ENCODE results near the gene MUL1. TPM values are rescaled to one million over a fixed set of nuclear protein-coding genes. Genes with fewer than 3 reads are reported as not detected.

The MUL1 gene
- total RNA-seq, 1 donor from 2014 or later, result 19.9 TPM

DNA sequence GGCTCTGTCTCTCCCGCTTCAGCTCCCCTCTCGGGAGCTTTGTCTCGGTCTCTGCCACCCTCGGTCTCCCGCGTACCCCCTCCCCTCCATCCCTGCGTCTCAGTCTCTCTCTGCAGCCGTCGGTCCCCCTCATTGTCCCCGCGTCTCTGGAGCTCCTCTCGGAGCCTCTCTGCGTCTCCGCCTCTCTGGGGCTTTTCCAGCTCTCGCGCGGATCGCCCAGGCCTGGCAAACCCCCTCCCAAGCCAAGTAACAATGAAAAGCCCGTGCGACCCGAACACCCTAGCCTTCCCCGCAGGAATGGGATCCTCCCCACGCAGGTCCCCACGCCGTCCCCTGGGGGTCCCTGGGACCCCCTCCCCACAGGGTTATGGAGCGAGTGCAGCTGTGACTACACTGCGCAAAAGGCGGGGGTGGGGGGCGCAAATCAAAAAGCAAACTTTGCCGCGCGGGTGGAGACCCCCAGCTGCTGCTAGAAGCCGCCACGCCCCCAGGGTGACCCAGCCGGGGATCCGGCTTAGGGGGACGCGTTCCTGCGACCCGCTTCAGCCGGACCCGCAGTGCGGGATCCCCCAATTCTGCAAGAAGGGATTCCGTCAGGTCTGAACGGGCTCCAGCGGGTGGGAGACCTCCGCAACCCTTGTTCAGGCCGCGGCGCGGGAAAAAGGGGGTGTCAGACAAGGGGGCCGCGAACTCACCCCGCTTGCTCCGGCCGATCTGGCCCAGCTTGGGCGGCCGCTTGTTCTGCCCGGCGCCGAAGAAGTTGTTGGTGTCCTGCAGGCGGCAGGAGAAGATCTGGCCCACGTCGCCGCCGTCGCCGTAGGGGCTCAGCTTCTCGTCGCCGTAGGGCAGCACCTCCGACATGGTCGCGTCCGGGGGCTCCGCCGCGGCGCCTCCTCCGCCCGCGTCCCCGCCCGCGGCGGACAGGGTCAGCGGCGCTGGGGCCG, 23.2 kb downstream of the MUL1 start:
- Histone ChIP-seq H3K27me3 (no peaks in the 10 kb centered on the region), H3K9me3 (no peaks in the 10 kb centered on the region), H3K4me3 (peak overlapping the region; percentile 60 to 79), H3K27ac (peak overlapping the region; percentile 85), H3K36me3 (no peaks in the 10 kb centered on the region), H3K4me1 (peaks cover 36% of the 10 kb centered on the region)
- DNase-seq (ENCODE audit: extremely low spot score in 2 of 2), result no peak
- intact Hi-C loops (cut with DNase I), result no loop called here
- TF ChIP-seq CTCF (IDR thresholded peaks at IDR 0.05) (no peak), POLR2A (IDR thresholded peaks at IDR 0.05) (no peak), POLR2AphosphoS5 (IDR thresholded peaks at IDR 0.05; ENCODE audit: insufficient read depth in 1 of 2, low read depth in 1 of 2) (no peak)

DNA sequence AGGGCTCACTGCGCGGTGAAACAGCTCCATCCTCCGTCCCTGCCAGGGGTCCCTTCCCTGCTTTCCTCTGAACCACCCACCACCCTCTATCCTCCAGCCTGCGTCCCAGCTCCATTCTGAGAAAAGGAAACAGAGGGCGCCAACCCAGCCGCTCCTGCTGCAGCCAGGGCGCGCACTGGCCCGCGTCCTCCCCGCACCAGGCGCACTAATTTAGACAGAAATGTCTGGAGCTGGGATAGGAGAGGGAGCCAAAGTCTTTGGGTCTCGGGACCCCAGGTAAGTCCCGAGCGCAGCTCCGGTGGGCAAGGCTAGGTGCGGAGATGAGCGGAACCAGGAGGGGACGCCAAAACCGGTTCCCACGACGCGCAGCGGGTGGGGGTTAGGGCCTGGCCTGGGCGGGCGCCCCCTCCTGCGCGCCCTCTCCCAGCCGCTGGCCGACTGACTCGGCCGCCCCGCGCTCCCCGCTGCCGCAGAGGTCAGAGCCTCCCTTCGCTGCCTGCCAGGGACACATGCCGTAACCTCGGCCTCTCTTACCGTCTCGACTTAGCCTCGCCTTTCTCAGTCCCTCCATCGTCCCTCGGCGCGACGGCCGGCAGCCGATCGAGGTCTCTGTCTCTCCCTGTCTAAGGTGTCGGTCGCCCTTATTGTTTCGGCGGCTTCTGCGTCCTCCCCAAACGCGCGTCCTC, 24.0 kb downstream of the MUL1 start:
- H3K27me3 ChIP-seq, result no peaks in the 10 kb centered on the region
- H3K4me3 ChIP-seq, result peak overlapping the region; percentile 60 to 79
- TF ChIP-seq CTCF (IDR thresholded peaks at IDR 0.05), result no peak
- no peak for TF ChIP-seq POLR2A (IDR thresholded peaks at IDR 0.05)
- TF ChIP-seq POLR2AphosphoS5 (IDR thresholded peaks at IDR 0.05; ENCODE audit: insufficient read depth in 1 of 2, low read depth in 1 of 2), result no peak
- H3K36me3 ChIP-seq, result no peaks in the 10 kb centered on the region
- no peak for DNase-seq (ENCODE audit: extremely low spot score in 2 of 2)
- peaks cover 36% of the 10 kb centered on the region for H3K4me1 ChIP-seq
- intact Hi-C loops (cut with DNase I), result no loop called here
- H3K27ac ChIP-seq, result peak overlapping the region; percentile 85
- H3K9me3 ChIP-seq, result no peaks in the 10 kb centered on the region

- peaks cover 36% of the 10 kb centered on the region for H3K4me1 ChIP-seq
- no peak for TF ChIP-seq POLR2AphosphoS5 (IDR thresholded peaks at IDR 0.05; ENCODE audit: insufficient read depth in 1 of 2, low read depth in 1 of 2)
- TF ChIP-seq POLR2A (IDR thresholded peaks at IDR 0.05), result no peak
- TF ChIP-seq CTCF (IDR thresholded peaks at IDR 0.05), result no peak
- peak overlapping the region; percentile 85 for H3K27ac ChIP-seq
- intact Hi-C loops (cut with DNase I), result no loop called here
- H3K9me3 ChIP-seq, result no peaks in the 10 kb centered on the region
- H3K36me3 ChIP-seq, result no peaks in the 10 kb centered on the region
- no peak for DNase-seq (ENCODE audit: extremely low spot score in 2 of 2)
- peak overlapping the region; percentile 60 to 79 for H3K4me3 ChIP-seq
- no peaks in the 10 kb centered on the region for H3K27me3 ChIP-seq
Observed at GRCh38 chr1:20483098-20483832, 24.7 kb downstream of the MUL1 start.

DNA sequence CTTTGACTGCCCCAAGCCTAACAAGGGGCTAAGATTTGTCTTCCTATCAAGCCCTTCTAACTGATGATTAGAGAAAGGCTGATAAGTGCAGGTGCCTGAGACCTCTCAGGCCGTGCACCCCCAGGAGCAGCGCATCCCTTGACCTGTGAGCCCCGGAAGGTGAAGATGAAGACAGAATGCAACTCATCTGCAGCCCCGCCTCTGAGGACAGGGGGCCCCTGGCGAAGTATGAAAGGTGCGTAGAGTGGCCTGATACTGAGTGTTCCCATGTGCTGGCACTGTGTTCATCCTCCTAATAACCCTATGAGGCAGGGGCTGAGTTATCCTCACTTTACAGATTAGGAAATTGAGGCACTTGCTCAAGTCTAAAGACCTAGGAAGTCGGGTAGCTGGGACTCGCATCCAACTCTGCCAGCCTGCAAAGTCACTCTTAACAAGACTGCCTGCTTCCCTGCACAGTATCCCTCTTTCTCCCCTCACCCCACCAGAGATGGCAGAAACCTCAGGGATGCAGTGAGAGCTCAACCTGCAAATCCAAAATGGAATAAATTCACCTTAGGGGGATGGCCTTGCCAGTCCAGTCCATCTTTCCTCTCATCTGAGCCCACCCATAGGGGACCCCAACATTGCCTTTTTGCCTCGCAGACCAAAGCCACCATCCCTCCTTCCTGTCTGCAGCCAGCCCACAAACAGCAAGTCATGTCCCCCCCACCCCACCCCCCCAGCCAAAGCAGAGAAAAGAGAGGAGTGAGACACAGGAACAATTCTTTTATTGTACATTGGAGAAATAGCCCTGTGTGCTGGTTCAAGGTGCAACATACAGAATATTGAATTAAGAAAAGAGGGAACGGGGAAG, 26.1 kb downstream of the MUL1 start:
- Histone ChIP-seq H3K27ac (no peak overlapping the region), H3K36me3 (no peaks in the 10 kb centered on the region), H3K9me3 (no peaks in the 10 kb centered on the region), H3K4me3 (no peak overlapping the region), H3K4me1 (peaks cover 40% of the 10 kb centered on the region), H3K27me3 (no peaks in the 10 kb centered on the region)
- no peak for DNase-seq (ENCODE audit: extremely low spot score in 2 of 2)
- intact Hi-C loops (cut with DNase I), result no loop called here
- TF ChIP-seq POLR2AphosphoS5 (IDR thresholded peaks at IDR 0.05; ENCODE audit: insufficient read depth in 1 of 2, low read depth in 1 of 2) (no peak), POLR2A (IDR thresholded peaks at IDR 0.05) (no peak), CTCF (IDR thresholded peaks at IDR 0.05) (no peak)
